NCI-H226 (cell line): ENCODE data around the gene BCL7C.
"Not testable (repeated sequence)": the region's sequence is repeated elsewhere in the genome, so short reads cannot be mapped to it uniquely, and the experiment has no call there.

ENCODE experiments used
- DNase-seq: peaks from one replicate; pipeline ENCODE4 v3.0.0-alpha.2; 2015

BCL7C gene

DNA sequence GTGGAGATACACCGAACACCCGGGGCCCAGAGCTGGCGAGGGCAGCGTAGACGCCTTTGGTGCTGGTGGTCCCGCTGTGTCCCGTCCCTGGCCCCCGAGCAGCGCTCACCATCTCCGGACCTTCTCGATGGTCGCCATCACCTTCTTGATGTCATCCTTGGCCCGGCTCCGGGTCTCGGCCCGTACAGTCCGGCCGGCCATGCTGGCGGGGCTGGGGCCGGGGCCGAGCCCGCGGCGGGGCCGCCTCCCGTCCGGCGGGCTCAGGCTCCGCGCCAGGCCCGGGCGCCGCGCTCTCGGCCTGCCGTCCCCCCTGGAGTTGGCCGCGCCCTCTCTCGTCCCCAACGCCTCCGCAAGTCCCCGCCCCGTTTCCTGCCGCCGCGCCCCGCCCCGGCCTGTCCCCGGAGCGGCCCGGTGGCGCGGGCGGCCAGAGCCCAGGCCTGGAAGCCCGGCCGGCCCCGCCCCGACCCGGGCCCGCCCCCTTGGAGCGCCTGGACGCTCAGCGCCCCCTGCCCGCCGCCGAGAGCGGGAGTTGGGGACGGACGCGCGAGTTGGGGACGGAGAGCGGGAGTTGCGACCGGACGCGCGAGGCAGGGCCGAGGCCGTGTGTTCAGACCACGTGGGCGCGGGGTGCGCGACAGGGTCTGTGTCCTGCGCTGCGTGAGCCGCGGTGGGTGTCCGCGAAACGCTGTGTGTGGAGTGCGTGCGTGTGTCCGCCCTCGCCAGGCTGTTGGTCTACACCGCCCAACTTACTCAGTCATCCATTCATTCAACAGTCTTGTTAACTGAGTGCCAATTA is at the start of gene BCL7C:
Gene BCL7C (minus strand): TSS at position 334 of the 796 bp plus-strand sequence. CDS start 133 bp downstream, at position 201.
- DNase-seq, result peak; percentile 74

DNA sequence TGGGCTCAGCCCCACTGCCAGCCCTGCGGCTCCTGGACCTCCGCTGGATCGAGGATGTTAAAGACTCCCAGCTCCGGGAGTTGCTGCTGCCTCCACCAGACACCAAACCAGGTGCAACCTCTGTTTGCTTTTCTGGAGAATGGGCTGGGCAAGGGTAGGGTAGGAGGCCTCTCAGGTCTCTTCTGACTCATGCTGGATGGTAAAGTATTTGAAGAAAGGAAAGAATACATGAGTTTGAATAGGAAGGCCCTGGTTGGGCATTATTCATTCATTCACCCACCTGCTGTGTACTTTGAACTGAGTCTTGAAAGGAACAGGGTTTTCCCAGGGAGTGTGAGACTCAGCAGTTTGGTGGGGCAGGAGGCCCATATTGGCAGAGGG is 48.5 kb upstream of the BCL7C start:
- DNase-seq, result no peak

DNA sequence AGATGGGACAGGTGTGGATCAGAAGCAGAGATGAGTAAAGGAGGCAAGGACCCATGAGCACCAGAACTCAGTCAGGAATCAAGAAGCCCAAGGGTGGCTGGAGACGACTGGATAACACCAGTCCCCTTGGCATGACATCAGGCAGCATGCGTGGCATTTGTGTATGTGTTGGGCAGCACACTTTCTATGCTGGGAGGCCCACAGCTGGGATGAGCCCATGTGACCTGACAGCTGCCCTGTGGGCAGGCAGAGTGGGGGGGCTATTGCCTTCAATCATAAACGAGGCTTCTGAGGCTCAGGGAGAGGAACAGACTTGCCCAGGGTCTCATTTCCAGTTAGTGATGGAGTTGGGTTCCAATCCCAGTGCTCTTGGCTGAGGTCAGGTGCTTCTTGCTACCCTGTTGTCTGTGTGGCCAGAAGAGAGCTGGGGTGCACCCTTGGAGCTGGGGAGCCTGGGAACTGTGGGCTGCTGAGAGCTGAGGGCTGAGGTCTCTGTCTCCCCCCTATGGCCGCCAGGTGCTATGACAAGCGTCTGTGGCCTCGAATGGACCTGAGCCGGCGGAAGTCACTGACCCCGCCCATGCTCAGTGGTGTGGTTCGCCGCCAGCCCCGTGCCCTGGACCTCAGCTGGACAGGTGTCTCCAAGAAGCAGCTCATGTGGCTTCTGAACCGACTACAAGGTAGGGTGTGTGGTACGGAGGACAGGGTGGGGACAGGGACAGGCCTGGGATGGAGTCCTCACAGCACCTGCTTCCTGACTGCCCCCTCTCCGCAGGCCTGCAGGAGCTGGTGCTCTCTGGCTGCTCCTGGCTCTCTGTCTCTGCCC is 47.9 kb upstream of the BCL7C start:
- peak; percentile 50 for DNase-seq

DNA sequence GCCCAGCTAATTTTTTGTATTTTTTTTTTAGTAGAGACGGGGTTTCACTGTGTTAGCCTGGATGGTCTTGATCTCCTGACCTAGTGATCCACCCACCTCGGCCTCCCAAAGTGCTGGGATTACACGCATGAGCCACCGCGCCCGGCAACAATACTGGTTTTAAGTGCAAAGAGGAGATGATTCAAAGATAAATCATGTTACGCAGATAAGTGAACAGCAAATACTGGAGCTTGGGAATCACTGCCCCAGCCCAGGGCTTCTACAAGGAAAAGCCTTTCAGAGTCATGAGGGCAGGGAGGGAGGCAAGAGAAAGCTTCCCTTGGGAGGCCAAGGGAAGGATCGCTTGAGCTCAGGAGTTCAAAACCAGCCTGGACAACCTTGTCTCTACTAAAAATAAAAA is 45.7 kb upstream of the BCL7C start:
- not testable (repeated sequence) for DNase-seq

DNA sequence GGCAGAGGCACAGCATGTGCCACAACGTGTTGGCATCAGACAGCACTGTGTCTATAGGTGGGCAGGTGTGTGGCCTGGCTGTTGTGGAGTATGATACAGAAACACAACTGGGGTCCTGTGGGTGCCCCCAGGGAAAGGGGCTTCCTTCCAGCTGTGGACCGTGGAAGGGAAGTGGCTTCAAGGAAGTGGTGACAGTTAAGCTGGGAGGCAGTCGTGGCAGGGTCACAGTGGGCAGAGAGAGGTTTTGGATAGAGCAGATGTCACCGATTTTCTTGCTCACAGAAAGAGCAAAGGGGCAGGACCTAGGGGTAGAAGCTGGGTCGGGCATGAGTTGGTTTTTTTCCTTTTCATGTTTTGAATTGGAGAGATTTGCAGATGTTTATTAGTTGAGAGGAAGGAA is 43.8 kb upstream of the BCL7C start:
- no peak for DNase-seq

DNA sequence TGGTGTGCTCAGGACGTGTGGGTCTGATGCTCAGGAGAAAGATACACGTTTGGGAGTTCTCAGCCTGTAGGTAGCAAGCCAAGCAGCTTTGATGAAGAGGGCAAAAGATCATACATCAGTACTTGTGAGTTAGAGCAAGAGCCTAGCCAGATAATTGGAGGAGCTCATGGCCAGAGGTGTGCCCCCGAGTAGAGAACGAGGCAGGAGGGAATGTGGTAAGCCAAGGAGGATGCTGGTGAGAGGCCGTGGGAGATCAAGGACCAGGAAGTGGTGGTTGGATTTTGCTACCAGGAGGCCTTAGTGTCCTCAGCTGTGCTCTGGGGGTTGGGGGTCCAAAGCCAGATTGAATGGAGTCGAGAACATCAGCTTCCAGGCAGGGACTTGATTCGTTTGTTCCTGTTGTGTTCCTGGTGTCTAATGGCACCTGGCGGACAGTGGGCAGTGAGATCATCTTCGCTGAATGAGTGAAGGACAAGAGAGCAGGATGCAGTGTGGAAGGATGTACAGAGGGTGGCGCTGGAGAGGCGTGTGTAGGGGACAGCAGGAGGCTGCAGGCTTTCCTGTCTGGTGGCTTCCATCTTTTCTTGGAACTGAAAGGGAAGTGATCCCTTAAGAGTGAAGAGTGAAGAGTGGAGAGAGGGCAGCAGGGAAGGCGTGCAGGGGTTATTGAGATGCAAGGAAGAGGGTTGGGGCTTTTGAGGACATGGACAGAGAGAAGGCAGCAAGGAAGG is 41.1 kb upstream of the BCL7C start:
- DNase-seq, result no peak

DNA sequence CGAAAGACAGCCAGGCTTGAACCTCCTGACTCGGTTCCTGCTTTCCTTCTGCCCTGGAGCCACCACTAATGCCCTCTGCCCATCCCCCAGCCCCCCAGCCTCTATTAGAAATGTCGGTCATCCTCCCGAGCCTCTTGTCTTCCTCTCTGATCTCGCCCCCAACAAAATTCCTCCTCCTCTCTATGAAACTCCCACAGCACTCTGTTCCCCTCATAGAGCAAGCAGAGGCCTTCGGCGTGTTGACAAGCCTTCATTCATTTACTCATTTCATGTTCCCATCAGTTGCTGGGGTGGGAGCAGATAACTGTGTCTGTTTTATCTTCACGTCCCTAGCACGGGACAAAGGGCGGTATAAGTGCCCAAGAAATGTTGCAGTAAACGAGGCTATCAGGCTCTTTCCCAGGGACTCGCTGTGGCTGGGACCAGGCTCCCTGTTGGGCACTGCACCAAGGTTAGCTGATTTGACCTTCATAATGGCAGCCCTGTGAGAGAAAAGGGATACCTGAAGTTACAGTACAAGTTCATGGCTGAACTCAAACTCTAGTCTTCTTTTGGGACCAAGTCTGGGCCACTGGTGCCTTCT is 37.3 kb upstream of the BCL7C start:
- no peak for DNase-seq

DNA sequence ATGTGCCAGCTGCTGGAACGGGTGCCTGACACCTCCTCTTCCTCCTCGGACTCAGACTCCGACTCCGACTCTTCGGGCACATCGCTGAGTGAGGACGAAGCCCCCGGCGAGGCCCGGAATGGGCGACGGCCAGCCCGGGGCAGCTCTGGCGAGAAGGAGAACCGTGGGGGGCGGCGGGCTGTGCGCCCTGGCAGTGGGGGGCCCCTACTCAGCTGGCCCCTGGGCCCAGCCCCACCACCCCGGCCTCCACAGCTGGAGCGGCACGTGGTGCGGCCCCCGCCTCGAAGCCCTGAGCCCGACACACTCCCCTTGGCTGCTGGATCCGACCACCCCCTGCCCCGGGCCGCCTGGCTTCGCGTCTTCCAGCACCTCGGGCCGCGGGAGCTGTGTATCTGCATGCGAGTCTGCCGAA is 36.3 kb upstream of the BCL7C start:
- no peak for DNase-seq

DNA sequence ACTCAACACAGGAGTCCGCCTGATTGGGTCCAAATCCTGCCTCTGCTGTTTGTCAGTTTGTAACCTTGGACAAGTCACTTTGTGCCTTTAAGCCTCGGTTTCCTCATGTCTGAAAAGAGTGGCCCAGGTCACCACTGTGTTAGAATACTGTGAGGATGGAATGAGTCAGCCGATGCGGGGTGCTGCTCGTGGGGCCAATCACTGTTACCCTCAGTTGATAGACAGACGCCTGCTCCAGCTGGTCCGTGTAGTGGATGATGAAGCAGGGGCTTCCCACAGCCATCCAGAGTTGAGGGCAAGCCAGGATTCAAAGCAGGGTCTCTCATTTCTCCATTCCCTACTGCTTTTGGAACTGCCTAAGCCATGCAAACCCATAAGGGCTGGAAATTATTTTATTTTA is 35.3 kb upstream of the BCL7C start:
- no peak for DNase-seq

DNA sequence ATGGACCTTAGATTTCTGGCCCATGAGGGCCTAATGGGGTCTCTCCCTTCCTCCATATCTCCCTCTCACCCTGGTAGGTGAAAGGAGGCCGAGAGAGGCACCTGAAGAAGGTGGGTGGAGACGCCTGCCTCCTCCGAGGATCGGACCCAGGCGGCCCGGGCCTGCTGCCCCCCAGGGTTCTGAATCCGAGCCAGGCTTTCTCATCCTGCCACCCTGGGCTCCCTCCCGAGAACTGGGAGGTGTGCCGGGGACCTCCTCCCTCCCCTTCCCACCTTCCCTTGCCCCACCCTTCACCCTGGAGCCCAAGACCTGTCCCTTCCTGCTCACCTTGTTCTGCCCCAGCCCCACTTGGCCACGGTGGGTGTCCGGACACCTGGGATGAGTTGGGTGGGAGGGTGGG is 34.5 kb upstream of the BCL7C start:
- DNase-seq, result no peak

DNA sequence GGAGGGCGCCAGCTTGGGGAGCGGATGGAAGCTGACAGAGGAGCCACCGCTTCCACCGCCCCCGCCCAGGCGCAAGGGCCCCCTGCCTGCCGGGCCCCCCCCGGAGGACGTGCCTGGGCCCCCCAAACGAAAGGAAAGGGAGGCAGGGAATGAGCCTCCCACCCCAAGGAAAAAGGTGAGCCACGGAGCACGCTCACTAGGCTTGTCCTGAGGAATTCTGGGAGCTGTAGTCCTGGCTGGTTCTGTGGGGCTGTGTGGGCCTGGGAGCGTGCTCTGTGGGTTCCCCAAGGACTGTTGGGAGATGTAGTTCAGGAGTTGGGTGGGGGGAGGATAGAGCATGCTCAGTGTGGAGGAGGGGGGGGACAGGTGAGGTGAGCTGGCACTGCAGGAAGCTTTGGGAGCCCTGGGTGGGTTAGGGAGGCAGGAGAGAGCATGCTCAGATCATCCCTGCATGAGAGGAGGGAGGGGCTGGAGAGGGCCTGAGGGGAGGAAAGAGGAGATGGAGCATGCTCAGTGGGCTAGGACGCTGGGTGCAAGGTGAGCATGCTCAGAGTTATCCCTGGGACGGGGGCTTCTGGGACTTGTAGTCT is 34.0 kb upstream of the BCL7C start:
- DNase-seq, result no peak

DNA sequence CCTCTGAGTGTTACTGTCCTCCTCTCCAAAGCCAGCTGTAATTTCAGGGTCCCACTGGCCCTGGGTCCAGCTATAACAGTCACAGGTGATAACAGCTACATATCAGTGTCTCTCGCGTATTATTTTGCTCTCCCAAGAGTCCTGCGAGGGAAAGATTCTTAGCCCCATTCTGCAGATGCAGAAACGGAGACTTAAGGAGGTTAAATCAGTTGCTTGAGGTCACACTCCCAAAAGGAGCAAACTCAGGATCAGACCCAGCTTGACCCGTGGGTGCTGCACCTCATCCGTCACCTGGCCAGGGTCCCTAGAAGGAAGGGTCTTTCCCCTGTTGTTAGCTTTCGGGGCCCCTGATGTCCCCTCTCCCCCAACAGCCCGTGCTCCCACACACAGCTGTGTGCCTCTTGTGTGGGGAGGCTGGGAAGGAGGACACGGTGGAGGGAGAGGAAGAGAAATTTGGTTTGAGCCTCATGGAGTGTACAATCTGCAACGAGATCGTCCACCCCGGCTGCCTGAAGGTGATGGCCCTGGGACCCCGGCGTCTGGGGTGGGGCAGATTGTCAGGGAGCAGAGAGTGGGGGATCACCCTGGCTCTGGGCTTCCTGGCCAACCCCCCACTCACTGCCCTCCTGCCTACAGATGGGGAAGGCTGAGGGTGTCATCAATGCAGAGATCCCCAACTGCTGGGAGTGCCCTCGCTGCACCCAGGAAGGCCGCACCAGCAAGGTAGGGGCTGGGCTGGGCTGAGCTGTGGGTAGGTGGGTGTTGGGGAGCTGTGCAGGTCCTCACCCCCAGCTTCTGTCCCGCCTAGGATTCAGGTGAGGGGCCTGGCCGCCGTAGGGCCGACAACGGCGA is 33.3 kb upstream of the BCL7C start:
- no peak for DNase-seq

DNA sequence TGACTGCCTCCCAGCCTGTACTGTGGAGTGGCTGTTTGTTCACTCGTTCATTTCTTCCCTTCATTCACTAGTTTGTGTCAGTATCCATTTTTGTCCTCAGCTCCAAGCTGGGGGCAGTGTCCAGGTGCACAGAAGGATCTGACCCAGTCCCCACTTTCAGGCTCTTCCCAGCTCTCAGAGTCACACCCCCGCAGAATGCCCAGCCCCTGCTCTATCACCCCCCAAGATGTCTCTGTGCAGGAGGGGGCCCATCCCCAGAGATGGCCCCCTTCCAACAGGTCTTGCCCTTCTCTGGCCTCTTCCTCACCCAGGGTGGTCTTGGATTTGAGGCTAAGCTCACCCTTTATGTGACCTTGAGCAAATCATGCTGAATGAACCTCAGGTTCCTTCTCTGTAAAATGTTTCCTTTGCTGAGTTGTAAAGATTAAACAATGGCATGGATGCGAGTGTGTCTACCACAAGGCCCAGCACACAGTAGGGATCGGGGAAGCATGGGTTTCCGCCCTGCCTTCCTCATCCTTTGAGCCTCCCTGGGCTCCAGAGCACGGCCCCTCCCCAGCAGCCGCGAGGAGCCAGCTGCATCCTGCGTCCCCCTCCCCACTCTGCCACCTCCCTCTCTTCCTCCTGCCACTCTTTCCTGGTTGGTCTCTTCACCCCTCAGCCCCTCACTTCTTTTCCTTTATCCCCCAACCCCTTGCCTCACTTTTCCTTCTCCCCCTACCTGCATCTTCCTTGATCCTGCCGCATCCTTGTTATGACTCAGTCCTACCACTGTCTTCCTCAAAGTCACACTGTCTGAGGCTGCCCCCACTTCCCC is 32.3 kb upstream of the BCL7C start:
- no peak for DNase-seq

DNA sequence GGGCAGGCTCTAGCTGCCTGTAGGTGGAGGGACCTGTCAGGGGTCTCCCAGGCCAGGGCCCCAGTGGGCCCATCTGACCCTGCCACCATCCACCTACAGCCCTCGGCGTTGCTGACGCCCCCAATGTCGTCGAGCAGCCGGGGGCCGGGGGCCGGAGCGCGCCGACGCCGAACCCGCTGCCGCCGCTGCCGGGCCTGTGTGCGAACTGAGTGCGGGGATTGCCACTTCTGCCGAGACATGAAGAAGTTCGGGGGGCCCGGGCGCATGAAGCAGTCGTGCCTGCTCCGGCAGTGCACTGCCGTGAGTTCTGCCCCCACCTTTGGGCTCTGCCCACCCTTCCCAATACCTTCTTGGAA is 31.7 kb upstream of the BCL7C start:
- no peak for DNase-seq

DNA sequence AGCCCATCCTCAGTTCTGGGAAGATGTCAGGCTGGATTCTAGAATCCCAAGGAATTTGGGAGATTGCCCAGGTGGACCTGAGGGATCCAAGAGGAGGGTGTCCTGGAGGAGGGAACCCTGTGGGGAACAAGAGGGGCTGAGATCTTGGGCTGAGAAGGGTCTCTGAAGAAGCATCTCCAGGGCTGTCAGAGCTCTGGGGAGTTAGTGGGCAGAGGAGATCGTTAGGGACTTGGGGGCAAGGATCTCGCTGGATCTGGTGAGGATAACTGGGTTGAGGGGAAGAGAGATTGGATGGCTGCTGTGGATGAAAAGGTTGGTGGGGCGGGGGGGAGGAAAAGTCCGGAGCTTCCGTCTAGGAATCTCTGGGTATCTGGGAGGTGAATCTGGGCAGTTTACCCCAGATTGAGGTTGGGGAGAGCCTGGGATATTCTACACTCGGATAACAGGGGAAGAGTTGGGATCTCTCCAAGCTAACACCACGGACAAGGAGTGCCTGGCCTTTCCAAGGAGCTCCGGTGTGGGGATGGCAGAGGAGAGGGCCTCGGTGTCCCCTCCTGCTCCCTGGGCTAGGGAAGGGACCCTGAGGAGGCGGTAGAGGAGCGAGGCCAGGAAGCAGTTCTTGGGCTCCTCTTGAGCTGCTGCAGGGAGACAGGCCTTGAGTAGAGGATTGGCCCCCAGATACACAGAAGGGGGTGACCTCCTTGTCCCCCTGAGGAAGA is 31.2 kb upstream of the BCL7C start:
- DNase-seq, result no peak

DNA sequence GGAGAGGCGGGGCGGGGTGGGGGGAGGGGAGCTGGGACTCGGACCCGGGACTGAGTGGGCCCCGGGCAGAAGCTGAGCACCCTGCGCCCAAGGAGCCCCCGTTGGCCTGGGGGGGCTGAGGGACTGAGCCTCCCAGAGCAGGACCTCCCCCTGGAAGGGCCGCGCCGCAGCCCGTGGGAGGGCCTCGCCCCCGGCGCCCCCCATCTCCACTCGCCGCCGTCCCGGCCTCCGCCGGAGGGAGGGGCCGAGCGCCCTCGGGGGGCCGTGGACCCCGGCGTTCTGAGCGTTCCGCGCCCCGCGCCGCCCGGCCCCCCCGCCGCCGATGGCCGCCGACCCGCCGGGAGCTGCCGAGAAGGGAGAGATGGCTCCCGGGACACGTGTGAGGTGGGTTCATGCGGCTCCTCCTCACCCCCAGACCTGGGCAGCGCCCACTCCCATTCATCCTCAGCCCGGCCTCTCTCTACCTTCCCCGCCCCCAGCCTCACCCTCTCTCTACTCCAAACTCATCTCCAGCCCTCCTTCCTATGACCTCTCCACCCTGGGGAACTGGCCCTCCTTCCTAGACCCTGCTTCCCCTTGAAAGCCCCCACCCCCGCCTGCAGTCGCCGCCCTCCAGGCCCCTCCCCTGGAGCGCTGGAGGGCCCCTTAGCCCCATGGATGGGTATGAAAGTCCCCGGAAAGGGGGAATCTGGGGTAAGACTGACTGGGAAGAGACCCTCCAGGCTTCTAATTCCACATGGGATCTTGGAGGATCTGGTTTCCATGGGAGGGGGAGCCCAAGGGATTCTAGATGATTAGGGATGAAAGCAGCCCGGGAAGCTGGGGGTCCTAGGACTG is 30.4 kb upstream of the BCL7C start:
- no peak for DNase-seq

DNA sequence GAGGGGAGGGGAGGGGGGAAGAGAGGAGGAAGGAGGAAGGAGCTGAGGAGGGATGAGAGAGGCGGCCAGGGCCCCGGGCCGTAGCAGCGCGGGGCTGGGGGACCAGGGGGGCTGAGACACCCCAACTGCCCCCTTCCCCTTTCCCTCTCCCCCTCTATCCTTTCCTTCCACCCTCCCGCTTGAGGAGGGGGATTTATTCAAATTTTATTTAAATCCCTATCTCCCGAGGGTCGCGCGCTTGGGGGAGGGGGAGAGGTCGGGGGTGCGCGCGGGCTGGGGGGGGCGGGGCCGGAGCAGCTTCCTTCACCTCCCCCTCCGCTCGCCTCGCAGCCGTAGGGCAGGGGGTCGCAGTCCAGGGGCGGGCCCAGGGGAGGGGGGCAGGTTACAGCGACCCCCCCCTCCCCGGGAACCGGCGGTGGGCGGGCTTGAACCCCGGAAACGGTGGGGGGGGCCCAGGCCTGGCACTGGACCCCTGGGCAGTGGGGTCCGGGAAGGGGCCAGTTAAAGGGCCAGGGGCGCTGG is 29.7 kb upstream of the BCL7C start, which contains the start of gene FBXL19:
Gene FBXL19 (plus strand): TSS at position 19 of the 522 bp plus-strand sequence. CDS start 2,183 bp downstream, outside the sequence.
- DNase-seq, result no peak

DNA sequence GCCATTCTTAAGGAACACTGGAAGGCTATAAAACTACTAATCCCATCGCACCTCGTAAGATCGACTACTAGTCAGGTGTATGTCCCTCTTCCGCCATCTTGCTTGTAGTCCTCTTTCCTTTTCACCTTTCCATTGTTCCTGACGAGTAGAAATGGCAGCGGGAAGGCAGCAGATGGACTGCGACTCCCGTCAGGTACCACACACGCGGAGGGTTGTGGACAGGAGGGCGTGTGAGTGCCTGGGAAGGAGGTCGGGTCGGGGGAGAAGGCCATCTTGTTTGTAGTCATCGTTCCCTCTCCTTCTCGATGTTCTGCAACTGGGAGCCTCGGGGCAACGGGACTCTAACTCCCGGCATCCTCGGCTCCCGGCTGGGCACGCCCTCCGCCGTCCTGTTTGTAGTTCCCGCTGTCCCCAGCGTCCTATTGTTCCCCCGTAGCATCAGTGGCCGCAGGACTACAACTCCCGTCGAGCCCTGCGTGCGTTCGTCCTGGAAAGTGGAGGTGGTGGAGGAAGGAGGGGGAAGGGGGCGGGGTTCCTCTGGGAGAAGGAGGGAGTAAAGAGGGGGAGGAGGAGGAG is 29.2 kb upstream of the BCL7C start:
- DNase-seq, result peak; percentile 99
